DOHH2 (cell line): Measurements from ENCODE around the gene GJC1.

ENCODE experiments used
- H3F3A ChIP-seq: fragments of 200-600 bp; sonication (generic), shearing (Covaris generic); 2 replicates; pipeline ENCODE4 v1.6.0; 2016; ENCODE audit warnings: antibody characterized with exemption, mild to moderate bottlenecking; ENCODE audit not compliant: control insufficient read depth, insufficient read depth
- H3K27ac ChIP-seq: fragments of 200-600 bp; sonication (generic); 2 replicates; pipeline ENCODE4 v1.5.1; 2014; ENCODE audit warnings: low read depth, mild to moderate bottlenecking, low read length, moderate library complexity
- H3K27me3 ChIP-seq: fragments of 200-600 bp; sonication (generic); 2 replicates; pipeline ENCODE4 v1.6.1; 2014; ENCODE audit warnings: mild to moderate bottlenecking, low read length, mixed read lengths; ENCODE audit not compliant: control insufficient read depth
- H3K36me3 ChIP-seq: fragments of 200-600 bp; sonication (generic); 2 replicates; pipeline ENCODE4 v1.6.1; 2014; ENCODE audit warnings: mild to moderate bottlenecking, low read length, moderate library complexity, mixed read lengths; ENCODE audit not compliant: control insufficient read depth
- H3K4me1 ChIP-seq: fragments of 200-600 bp; sonication (generic); 2 replicates; pipeline ENCODE4 v1.6.1; 2014; ENCODE audit warnings: mild to moderate bottlenecking, low read length, mixed read lengths; ENCODE audit not compliant: control insufficient read depth
- H3K4me2 ChIP-seq: fragments of 200-600 bp; sonication (generic); 2 replicates; pipeline ENCODE4 v1.6.0; 2014; ENCODE audit warnings: mild to moderate bottlenecking, low read length, moderate library complexity
- H3K4me3 ChIP-seq: fragments of 200-600 bp; sonication (generic); 2 replicates; pipeline ENCODE4 v1.5.1; 2014; ENCODE audit warnings: mild to moderate bottlenecking, low read length, mixed read lengths
- H3K79me2 ChIP-seq: fragments of 200-600 bp; sonication (generic); 2 replicates; pipeline ENCODE4 v1.6.1; 2014; ENCODE audit warnings: mild to moderate bottlenecking, low read length, mixed read lengths; ENCODE audit not compliant: control insufficient read depth
- H3K9me2 ChIP-seq: fragments of 200-600 bp; sonication (generic); replicated peaks from 2 replicates; pipeline ENCODE4 v1.6.1; 2014; ENCODE audit warnings: mild to moderate bottlenecking, low read length, mixed read lengths; ENCODE audit not compliant: control insufficient read depth
- H3K9me3 ChIP-seq: fragments of 200-600 bp; sonication (generic); 2 replicates; pipeline ENCODE4 v1.6.1; 2014; ENCODE audit warnings: antibody characterized with exemption, low read length, mixed read lengths; ENCODE audit not compliant: control insufficient read depth, insufficient read depth
- H4K20me1 ChIP-seq: fragments of 200-600 bp; sonication (generic); 2 replicates; pipeline ENCODE4 v1.6.0; 2014; ENCODE audit warnings: low read depth, mild to moderate bottlenecking, antibody characterized with exemption, low read length, moderate library complexity; ENCODE audit not compliant: control insufficient read depth, insufficient read depth
- EZH2phosphoT487 ChIP-seq: fragments of 200-600 bp; sonication (generic); IDR thresholded peaks from 2 replicates; pipeline ENCODE4 v1.6.1; 2017; ENCODE audit warnings: borderline replicate concordance, mild to moderate bottlenecking, antibody characterized with exemption, low read length, moderate library complexity, mixed read lengths
- TF ChIP-seq, protein P1 (sequence below): fragments of 200-600 bp; sonication (generic); IDR thresholded peaks from one replicate; pipeline ENCODE4 v1.5.1; 2014; ENCODE audit warnings: antibody characterized with exemption, mild to moderate bottlenecking, low read depth, low read length; ENCODE audit not compliant: poor library complexity, severe bottlenecking

GJC1 gene

DNA sequence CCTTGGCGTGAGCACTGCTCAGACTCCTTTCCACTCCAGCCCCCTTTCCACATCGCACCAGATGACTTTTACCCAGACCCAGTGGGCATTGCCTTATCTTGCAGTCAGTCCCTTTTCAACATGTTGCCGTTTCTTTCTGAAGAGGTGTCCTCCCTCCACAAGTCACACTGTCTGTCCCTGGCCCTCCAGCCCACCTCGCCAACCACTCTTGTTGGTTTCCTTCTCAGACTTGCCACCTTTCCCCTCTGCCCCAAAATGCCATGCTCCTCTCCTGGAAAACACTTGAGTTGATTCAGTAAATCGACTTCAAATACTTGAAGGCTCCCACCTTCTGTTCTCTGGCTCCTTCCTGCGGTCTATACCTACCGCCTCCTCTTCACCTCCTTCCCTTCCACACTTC, 78.8 kb downstream of the GJC1 start:
- Histone ChIP-seq H3F3A (no peaks in the 10 kb centered on the region), H3K27ac (no peak overlapping the region), H3K4me3 (no peak overlapping the region), H3K79me2 (no peaks in the 10 kb centered on the region), H4K20me1 (no peaks in the 10 kb centered on the region), H3K9me2 (no peaks in the 10 kb centered on the region), H3K4me2 (no peak overlapping the region), H3K9me3 (no peaks in the 10 kb centered on the region), H3K4me1 (no peaks in the 10 kb centered on the region), H3K36me3 (peaks cover 15% of the 10 kb centered on the region), H3K27me3 (no peaks in the 10 kb centered on the region)
- TF ChIP-seq, protein P1, sequence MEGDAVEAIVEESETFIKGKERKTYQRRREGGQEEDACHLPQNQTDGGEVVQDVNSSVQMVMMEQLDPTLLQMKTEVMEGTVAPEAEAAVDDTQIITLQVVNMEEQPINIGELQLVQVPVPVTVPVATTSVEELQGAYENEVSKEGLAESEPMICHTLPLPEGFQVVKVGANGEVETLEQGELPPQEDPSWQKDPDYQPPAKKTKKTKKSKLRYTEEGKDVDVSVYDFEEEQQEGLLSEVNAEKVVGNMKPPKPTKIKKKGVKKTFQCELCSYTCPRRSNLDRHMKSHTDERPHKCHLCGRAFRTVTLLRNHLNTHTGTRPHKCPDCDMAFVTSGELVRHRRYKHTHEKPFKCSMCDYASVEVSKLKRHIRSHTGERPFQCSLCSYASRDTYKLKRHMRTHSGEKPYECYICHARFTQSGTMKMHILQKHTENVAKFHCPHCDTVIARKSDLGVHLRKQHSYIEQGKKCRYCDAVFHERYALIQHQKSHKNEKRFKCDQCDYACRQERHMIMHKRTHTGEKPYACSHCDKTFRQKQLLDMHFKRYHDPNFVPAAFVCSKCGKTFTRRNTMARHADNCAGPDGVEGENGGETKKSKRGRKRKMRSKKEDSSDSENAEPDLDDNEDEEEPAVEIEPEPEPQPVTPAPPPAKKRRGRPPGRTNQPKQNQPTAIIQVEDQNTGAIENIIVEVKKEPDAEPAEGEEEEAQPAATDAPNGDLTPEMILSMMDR, result no peak
- no peak for TF ChIP-seq EZH2phosphoT487

- Histone ChIP-seq H3K27ac (no peak overlapping the region), H3K9me3 (no peaks in the 10 kb centered on the region), H3K36me3 (peaks cover 15% of the 10 kb centered on the region), H3F3A (no peaks in the 10 kb centered on the region), H3K4me2 (no peak overlapping the region), H3K4me3 (no peak overlapping the region), H3K4me1 (no peaks in the 10 kb centered on the region), H3K79me2 (no peaks in the 10 kb centered on the region), H3K9me2 (no peaks in the 10 kb centered on the region), H3K27me3 (no peaks in the 10 kb centered on the region), H4K20me1 (no peaks in the 10 kb centered on the region)
- TF ChIP-seq, protein P1, result no peak
- no peak for TF ChIP-seq EZH2phosphoT487
Measured at GRCh38 chr17:44749980-44750318, 80.1 kb downstream of the GJC1 start.

DNA sequence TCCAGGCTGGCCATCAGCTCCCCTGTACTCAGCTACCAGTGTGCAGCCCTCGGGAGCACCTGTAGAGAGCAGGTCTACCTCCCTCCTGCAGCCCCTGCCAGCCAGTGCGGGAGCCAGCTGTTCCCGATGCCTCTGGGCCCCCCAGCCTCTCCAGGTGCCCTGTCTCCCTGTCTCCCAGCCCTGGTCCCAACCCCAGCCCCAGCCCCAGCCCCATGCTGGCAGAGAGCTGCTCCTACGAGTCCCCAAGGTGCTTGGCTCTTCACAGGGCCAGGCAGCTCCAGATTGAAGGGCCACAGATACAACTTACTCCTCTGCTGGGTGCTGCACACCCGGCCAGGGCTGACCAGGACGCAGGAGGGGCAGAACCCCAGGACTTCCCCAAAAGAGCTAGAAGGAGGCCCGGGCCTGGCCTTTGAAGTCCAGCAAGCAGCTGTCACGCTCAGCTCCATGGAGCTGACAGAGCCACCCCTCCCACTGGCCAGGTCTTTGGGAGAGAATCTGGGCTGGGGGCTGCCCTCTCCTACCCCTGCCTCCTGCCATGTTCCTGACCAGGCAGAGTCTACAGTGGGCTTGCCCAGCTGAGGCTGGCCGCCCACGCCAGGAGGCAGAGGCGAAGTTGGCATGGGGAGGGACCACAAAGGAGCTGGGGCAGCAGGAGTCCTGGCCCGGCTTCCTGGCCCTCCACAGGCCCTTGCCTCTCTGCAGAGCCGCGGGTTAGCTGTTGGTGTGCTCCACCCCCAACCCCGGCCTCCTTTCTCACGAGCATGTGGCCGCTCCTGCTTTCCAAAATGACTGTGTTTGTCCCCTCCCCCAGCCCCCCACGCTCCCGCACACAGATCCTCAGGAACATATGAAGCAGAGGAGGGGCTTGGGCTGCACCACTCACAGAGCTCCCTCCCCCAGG, 80.8 kb downstream of the GJC1 start:
- no peak for TF ChIP-seq EZH2phosphoT487
- TF ChIP-seq, protein P1, result no peak
- Histone ChIP-seq H3K36me3 (peaks cover 15% of the 10 kb centered on the region), H3K79me2 (no peaks in the 10 kb centered on the region)

More for the DNA sequence above, 80.8 kb downstream of the GJC1 start:
- H3F3A ChIP-seq, result no peaks in the 10 kb centered on the region
- H3K27ac ChIP-seq, result no peak overlapping the region
- no peaks in the 10 kb centered on the region for H3K9me2 ChIP-seq
- H3K27me3 ChIP-seq, result no peaks in the 10 kb centered on the region
- H3K4me3 ChIP-seq, result no peak overlapping the region
- no peaks in the 10 kb centered on the region for H3K9me3 ChIP-seq
- H3K4me1 ChIP-seq, result no peaks in the 10 kb centered on the region
- H3K4me2 ChIP-seq, result no peak overlapping the region
- H4K20me1 ChIP-seq, result no peaks in the 10 kb centered on the region
